Umbilical cord (tissue), 2 donors: ENCODE data around the gene AANAT. TPM values are rescaled to one million over a fixed set of nuclear protein-coding genes. Genes with fewer than 3 reads are reported as not detected.

ENCODE experiments used
- DNase-seq: peaks from one replicate; pipeline ENCODE4 v3.0.0-alpha.2; 2015; ENCODE audit warnings: low spot score
- total RNA-seq: library from RNA; depleted of rRNA; stranded (reverse); fragments of >200 nt; gene quantifications from one replicate; pipeline ENCODE4 v1.2.3, GENCODE V29; 2014; ENCODE audit warnings: low replicate concordance; ENCODE audit not compliant: insufficient read depth

AANAT gene
- total RNA-seq, 1 donor from 2014 or later: not detected

DNA sequence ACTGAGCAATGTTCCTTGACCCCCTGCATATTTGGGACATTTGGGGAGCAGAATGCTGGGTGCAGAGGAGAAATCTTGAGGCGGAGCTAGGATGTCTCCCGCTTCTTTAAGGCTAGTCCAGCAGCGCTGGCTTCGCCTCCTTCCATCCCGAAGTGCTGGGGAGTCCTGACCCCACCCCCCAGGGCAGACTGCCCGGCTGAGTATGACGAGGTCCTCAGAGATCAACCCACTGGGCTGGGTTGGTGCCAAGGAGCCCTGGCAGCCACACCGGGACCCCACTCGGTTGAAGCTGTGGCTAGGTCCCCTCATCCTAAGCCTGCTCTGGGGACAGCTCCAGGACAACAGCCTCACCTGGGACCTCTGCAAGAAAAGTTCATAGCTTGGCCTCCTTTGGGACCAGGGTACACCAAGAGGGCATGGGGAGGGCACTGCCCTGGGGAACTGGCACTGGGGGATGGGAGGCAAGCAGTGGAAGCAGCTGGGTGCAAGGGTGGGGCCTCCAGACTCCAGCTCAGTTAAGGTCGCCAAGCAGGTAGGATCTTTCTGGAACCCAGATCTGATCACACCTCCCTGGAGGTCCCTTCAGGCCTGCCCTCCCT, 22.8 kb downstream of the AANAT start:
- no peak for DNase-seq

DNA sequence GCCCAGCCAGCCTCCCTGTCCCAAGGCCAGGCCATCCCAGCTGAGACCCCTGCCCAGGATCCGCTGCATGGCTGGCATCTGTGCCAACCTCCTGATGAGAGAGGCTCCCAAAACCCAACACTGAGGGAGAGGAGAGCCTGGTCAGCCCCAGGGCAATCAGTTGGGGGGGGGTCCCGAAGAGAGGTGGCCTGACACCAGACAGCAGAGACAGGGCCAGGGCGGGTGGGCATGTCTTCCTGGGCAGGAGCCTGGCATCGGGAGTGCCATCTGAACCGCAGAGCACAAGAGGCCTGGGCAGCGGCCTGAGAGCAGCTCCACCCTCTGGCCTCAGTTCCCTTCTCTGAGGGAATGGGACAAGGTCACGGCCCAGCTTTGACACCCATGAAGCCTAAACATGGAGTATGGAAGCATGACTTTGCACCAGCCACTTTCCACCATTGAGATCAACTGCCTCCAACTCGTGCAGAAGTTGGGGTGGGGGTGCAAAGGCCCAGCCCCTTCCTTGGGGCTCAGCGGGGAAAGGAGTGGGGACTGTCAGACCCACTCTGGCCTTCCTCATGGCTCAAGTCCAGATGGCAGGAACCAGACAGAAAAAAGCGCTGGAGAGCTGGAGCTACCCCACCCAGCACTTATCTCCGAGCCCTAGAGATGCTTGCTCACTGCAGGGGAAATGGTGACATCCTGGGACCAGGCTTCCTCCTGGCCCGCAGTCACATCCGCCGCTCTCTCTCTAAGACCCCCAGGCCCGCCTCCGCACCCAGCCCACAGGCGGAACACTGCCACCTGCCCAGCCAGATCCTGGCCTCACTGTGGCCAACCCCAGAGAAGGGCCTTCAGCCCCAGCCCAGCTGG, 24.1 kb downstream of the AANAT start:
- no peak for DNase-seq

DNA sequence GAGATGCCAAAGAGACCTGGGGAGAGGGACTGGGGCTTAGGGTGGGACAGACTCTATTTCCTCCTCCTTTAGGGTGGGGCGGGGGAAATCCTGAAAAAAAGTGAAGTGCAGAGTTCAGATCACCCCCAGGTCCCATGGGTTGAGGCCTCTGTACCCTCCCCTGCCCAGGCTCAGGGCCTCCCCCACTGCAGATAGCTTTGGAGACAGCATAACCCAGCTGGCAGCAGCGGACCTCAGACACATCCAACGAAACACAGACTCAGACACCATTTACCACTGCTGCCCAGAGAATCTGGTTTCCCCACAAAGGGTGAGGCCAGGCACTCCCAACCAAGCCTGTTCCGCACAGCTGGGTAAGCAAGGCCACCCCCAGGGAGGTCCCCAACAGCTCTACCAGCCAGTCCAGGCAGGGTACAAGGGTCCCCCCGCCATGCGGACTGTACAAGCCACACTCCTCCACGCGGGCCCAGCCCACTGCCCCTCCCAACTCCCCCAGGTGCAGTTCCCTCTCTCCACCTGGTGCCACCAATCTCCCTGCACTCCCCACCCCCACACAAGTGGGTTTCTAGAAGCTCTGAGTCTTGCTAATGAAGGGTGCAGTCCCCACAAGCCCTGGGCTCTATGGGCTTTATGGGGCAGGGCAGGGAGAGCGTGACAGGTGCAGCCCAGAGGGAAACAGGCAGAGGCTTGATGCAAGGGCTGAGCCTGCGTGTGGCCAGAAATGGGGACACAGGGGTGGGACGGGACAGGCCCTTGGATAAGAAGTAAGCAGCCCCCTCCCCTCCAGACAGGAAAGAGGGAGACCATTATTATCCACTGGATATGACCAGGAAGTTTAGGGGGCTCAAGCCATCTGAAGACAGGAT, 25.0 kb downstream of the AANAT start:
- DNase-seq: no peak

DNA sequence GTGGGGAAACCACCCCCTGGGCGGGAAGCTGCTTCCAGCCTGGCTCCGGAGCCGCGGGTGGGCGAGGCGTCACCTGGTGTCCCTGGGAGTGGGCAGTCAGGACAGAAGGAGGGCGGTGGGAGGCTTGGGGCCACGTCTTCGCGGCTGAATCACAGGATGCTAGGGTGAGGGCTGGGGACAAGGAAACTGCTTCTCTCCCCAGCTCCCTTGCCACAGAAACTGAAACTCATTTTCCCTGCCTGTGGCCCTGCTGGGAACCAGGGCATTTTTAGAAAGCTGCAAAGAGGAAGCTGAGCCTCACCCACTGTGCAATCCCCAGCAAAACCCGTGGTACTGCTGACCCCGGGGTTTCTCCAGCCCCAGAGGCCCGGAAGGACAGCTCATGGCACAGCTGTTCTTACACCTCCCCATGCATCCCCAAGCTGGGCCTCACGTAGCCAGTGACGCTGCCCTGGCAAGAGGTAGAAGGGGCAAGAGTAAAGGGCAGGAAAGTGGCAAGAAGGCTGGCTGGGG, 25.6 kb downstream of the AANAT start:
- DNase-seq: peak; percentile 84

DNA sequence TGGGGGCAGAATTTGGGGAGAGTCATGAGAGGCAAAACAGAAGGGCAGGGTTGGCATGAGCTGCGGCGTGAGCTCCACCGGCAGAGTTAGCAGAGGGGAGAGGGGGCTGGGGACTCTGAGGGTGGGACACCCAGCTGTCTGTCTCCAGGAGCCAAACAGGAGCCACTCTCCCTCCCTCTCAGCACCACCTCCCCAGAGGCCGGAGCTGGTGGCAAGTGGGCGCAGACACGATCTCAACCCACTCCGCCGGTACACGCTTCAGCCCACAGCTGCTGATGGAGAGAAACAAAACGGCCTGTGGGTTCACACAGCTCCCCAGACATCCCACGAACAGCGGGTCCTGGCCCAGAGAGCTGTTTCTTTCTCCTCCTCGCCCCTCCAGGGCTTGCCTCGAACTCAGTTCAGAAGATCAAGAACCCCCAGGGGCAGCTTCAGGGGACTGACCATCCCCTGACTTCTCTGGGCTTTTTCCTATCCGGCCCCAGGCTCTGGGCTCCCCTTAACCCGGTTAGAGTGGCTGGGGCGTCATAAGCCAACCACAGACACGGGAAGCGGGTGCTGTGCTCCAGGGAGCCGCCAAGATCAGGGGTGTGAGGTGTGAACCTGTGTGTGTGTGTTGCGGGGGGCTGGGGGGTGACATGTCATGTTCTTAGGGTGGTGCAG, 26.2 kb downstream of the AANAT start:
- DNase-seq: no peak

DNA sequence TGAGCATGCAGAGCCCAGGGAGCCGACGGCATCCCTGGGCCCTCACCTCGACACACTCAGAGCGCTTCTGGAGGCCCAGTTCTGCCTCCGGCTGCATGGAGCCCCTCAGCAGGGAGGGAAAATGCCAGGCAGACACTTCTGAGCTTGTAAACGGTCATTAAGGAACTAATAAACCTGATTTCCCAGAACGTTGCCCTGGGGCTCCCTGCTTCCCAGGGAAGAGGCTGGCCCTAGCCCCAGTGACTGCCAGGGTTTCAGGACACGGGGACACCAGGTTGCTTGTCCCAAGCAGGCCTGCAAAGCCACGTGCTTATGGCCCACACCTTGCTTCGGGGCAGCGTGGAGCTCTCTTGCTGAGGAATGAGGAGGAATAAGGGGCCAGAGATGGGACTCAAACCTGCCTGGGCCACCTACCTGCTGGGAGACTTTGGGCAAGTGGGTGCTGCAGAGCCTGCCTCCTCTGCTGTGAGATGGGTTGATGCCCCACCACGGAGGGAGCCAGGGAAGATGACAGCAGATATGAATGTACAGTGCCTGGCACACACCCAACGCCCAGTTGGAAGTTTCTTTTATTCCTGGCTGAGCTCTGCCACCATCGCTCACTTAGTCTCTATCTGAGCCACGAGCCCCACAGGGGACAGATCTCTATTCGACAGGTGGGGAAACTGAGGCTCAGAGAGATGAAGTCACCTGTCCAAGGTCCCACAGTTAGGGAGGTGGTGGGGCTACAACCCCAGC, 28.4 kb downstream of the AANAT start:
- DNase-seq: no peak

DNA sequence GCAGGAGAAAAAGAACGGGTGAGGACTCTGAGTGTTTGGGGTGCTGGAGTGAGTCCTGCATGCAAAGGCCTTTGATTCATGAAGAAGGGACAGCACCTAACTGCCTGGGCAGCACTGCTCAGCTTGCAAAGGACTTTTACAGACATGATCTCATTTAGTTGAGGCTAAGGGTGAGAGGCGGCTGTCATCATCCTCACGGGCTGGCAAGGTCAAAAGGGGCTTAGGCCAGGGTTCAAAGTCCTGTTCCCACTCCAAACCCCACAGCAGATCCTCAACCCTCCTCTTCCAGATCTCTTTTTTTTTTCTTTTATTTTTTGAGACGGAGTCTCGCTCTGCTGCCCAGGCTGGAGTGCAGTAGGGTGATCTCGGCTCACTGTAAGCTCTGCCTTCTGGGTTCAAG, 29.1 kb downstream of the AANAT start:
- no peak for DNase-seq

DNA sequence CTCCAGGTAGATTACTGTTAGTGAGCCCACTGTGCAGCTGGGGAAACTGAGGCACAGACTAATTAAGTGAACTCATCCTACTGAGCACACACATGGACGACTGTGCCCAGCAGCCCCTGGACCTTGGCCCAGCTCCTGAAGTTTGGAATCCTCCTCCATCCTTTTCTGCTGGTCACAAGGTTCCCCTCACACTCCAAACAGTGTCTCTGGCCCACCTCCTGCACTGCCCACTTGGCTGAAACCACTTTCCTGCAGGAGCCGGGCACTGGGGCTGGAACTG, 30.2 kb downstream of the AANAT start:
- no peak for DNase-seq

DNA sequence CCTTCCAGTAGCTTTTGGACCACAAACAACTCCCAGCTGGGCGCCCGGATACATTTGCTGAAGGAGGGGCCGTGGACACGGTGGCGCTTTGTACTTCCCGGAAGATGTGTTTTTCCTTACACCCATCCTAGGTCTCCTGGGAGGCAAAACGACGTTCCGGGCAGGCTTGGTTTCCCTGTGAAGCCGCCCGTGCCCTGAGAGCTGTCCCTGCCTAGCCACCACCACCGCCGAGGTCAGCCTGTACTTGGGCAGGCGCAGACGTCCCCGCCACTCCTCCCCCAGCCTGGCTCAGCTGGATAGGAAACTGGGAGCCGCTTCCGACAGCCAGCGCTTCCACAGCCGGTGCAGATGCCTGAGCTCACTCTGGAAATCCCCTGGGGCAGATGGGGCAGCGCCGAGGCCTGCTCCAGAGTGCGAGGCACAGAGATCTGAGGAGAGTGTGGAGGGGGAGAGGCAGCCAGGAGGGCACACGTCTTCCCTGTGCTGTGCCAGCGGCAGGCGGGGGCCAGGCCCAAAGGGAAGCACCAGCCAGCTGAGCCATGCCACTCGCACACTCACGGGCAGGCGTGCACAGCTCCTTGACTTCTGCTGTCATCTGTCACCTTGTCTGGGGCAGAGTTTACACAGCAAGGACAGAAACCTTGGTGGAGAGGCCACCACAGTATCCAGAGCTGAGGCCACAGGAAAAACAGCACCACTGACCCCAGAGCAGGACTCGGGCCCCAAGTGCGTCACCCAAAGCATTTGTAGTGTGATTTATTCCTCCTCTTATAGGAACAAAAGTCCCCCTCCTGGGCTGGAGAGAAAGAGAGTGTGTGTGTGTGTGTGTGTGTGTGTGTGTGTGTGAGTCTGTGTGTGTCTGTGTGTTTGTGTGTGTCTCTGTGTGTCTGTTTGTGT, 30.8 kb downstream of the AANAT start:
- peak; percentile 66 for DNase-seq

DNA sequence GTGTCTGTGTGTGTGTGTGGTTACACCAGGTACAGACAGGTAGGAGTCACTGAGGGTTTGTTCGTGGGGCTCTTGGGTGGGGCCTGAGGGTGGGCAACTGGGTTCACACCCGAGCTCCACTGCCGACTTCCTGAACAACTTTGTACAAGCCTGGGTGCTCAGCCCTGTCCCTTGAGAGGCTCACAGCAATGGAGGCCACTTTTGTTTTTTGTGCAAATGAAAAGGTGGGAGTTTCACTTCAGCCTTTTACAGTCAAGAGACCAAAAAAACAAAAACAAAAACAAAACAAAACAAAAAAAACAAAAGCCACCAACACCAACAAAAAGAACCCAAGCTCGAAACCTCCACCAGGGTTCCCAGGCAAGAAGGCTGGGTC, 31.5 kb downstream of the AANAT start:
- no peak for DNase-seq

DNA sequence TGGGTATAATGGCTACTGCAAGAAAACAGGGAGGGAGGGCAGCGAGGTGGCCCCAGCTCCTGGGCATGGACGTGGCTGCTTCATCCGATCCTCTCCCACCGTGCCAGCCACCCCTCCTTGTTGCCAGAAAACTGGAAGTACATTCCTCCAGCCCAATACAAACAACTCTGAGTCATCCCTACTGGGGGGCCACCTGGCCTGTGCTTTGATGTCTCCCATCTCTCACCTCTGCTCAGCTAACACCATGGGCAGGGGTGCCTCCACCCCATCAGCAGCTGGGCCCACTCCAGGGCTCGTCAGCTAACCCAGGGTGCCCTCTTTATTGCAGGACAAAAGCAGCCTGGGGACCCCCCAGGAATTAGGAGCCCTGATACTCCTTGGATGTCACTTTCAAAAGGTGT, 31.9 kb downstream of the AANAT start:
- DNase-seq: no peak

DNA sequence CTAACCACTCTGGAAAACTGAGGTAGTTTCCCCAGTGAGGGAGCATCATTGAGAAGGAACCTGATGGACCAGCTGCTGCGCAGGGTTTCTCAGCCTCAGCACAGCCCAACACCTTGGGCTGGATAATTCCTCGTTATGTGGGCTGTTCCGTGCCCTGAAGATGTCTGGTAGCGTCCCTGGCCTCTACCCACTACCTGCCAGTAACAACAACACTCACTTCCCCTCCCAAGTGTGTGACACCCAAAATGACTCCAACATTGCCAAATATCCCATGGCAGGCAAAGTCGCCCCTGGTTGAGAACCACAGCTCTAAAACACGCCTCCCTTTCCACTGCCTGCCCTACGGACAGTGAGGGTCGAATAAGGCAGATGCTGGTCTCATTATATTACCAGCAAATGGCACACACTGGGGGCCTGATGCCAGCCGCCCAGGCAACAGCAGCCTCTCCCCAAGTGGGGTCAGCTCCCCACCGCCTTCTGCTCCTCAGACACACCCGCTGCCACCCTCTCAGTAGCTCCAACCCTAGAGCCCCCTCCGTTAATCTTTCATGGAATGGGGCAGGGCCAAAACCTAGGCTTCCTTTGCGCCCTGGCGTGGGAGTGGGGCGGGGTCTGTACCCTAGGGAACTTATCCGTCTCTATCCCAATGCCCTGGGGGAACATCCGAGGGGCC, 32.8 kb downstream of the AANAT start:
- no peak for DNase-seq

DNA sequence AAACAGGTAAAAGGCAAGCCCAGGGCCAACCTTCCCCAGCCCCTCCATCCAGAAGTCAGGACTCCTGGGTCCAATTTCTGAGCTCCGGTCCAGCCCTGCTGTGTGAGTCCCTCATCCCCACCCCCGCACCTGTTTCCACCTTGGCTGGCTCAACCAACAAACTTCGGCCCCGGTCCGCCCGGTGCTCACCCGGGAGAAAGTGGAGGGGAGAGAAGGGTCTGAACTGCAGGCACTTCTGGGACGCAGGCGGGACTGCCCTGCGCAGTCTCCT, 33.3 kb downstream of the AANAT start:
- no peak for DNase-seq

DNA sequence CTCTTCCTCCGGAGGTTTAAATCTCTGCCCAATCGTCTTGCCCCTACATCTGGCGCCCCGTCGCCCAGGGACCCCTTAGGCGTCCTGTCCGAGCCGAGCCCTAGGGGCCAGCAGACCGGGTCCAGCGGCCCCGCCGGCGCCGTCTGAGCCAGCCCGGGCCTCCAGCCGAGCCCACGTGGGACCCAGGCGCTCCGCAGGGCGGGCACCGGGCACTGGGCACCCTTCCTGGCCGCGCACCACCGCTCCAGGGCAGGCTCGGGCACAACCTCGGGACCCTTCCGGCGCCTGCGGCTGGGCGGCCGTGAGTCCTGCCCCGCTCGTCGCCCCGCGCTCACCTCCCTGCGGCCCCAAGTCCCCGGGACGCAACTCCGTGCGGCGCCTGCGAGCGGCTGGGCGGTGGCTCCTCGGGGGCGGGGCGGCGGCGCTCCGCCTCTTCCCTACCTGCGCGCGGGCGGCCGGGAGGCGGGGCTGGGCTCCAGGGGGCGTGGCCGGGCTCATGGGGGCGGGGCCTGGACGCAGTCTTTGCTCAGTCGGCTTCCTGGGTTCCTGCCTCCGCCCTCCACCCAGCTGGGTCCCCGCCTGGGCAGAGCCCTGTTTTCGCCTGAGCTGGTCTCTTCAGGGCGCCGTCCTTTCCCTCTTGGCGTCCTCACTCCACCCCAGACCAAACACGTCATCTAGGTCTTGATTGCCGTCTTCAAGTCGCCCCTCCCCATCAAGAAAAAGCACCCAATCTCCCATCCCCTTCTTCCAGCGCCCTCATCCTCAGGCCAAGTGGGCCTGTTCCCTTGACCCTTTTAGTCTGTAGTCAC, 33.8 kb downstream of the AANAT start, which contains the start of gene RHBDF2:
RHBDF2 (minus strand) TSS at position 406 of the 809 bp plus-strand sequence. CDS start 19,899 bp downstream, outside the sequence.
- peak; percentile 81 for DNase-seq

DNA sequence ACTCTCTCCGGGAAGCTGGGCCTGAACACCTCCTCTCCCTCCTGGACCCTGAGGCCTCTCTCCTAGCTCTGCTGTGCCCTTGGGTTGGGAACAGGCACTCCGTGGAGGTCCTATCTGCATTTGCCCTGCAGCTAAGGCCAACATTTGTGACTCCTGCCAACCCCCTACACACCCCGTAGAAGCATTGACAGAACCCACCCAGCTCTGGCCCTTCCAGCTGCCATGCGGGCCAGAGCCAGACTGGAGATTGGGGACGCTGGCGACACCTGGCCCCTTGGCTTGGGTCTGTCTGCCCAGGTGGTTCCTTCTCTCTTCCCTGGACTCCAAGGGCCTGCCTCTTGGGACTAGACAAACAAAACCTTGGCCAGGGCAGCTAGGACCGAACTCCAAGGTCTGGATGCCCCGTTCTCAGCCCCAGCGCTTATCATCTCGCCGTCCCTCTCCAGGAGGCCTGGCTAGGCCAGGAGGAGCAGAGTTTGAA, 34.5 kb downstream of the AANAT start:
- no peak for DNase-seq

DNA sequence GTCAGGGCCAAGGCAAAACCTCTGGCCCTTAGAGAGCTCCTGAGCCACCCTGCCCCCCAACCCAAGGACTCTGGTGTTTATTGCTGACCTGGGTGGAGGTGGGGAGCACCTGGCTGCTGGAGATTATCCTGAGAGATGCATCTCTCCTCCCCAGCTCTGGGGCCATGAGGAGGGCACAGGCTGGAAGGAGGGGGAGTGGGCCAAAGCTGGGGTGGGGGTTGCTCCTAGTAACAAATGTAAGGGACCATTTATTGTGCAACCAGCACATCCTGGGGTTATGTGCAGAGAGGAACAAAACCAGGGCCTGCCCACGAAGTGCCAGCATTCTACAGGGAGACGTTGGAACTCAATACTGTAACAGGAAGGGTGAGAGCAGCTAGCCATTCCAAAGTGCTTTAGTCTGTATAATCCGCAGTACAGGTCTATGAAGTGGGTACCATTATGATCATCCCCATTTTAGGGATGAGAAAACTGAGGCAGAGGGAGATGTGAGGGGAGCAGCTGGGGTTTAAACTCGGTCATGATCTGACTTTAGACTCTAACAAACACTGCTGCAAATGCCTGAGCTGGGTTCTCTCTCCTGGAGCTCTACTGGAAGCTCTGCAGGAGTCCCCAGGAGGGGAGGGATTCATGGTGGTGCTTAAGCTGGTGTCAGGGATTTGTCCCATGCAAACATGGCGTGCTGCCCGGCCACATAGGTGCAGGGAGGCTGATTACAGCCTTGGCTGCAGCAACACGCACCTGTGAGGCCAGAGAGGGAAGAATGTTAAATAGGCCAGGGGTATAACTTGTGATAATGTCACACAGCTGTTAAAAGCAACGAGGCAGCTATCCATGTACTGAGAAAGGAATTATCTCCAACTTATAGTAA, 35.2 kb downstream of the AANAT start:
- DNase-seq: no peak

DNA sequence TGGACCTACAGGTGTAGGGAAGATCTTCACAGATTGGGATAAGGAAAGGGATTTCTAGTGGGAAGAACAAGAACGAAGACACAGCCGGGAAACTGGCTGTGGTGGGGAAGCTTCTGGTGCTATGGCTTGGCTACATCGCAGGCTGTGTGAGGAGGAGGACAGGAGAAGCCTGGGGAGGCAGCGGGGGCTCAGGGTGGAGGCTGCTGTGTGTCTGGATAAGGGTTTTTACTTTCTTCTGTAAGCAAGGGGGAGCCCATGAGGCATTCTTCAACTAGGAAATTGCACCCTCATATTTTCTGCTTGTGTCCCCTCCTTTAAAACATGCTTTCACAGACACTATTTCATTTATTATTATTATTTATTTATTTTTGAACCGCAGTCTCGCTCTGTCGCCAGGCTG, 36.7 kb downstream of the AANAT start:
- no peak for DNase-seq
